PC-9 (cell line): ENCODE data around the gene MLXIPL. TPM values are rescaled to one million over a fixed set of nuclear protein-coding genes. Genes with fewer than 3 reads are reported as not detected.
"Not testable (repeated sequence)": the region's sequence is repeated elsewhere in the genome, so short reads cannot be mapped to it uniquely, and the experiment has no call there.

Experiments
- BruUV-seq: library from RNA; stranded (reverse); fragments of 400-500 nt; replicated peaks from 2 replicates; lab custom pipeline; 2021; lab: Mats Ljungman, UMichigan
- CTCF ChIA-PET: fragments of 300-600 bp; sonication (Branson Sonifier 250); formaldehyde crosslinking; loops from one replicate; lab custom pipeline; 2022; ENCODE audit warnings: antibody characterized with exemption; lab: Charles Lee
- POLR2A ChIA-PET: fragments of 300-600 bp; sonication (Branson Sonifier 250); formaldehyde crosslinking; loops from one replicate; lab custom pipeline; 2022; ENCODE audit warnings: antibody characterized with exemption; ENCODE audit not compliant: unreplicated experiment; lab: Charles Lee
- DNase-seq, 2 experiments: peaks; one replicate each; pipeline versions ENCODE4 v3.0.0 to v3.0.0-alpha.2; 2015 to 2022; ENCODE audit warnings: mixed read lengths in 1 of 2
- H2AFZ ChIP-seq: fragments of 200-600 bp; sonication (generic); 2 replicates; pipeline ENCODE4 v1.8.1; 2017; ENCODE audit warnings: antibody characterized with exemption
- H3F3A ChIP-seq: fragments of 200-600 bp; sonication (generic); 2 replicates; pipeline ENCODE4 v1.8.1; 2017; ENCODE audit warnings: antibody characterized with exemption, mild to moderate bottlenecking, low read depth; ENCODE audit not compliant: insufficient read depth
- H3K27ac ChIP-seq: fragments of 200-600 bp; sonication (generic); 2 replicates; pipeline ENCODE4 v1.6.1; 2016; ENCODE audit warnings: mixed run types
- H3K27me3 ChIP-seq: fragments of 200-600 bp; sonication (generic); 2 replicates; pipeline ENCODE4 v1.6.1; 2016; ENCODE audit warnings: low read depth, mixed run types; ENCODE audit not compliant: insufficient read depth
- H3K36me3 ChIP-seq: fragments of 200-600 bp; sonication (generic); 2 replicates; pipeline ENCODE4 v1.6.1; 2016; ENCODE audit warnings: low read depth, mixed run types
- H3K4me1 ChIP-seq: fragments of 200-600 bp; sonication (generic); replicated peaks from 2 replicates; pipeline ENCODE4 v1.6.1; 2016; ENCODE audit warnings: mixed run types; ENCODE audit not compliant: insufficient read depth
- H3K4me2 ChIP-seq: fragments of 200-600 bp; sonication (generic); 2 replicates; pipeline ENCODE4 v1.6.1; 2017; ENCODE audit warnings: mixed run types
- H3K4me3 ChIP-seq: fragments of 200-600 bp; sonication (generic); 2 replicates; pipeline ENCODE4 v1.6.1; 2016; ENCODE audit warnings: mixed run types
- H3K79me2 ChIP-seq: fragments of 200-600 bp; sonication (generic); 2 replicates; pipeline ENCODE4 v1.6.1; 2017; ENCODE audit warnings: low read depth, mixed run types
- H3K9me2 ChIP-seq: fragments of 200-600 bp; sonication (generic); 2 replicates; pipeline ENCODE4 v1.8.1; 2017; ENCODE audit warnings: mild to moderate bottlenecking; ENCODE audit not compliant: insufficient read depth
- H3K9me3 ChIP-seq: fragments of 200-600 bp; sonication (generic); 2 replicates; pipeline ENCODE4 v1.8.1; 2016; ENCODE audit warnings: low read depth; ENCODE audit not compliant: insufficient read depth
- H4K20me1 ChIP-seq: fragments of 200-600 bp; sonication (generic); 2 replicates; pipeline ENCODE4 v1.8.1; 2017; ENCODE audit not compliant: insufficient read depth
- EZH2 ChIP-seq: fragments of 200-600 bp; sonication (generic); IDR thresholded peaks from 2 replicates; pipeline ENCODE4 v1.8.0; 2017; ENCODE audit warnings: antibody characterized with exemption, low read depth
- intact Hi-C: fragments of 100-400 bp; cut with micrococcal nuclease; formaldehyde crosslinking; loops from one replicate; pipeline ENCODE4 v1.10.0; 2022; ENCODE audit not compliant: unreplicated experiment
- total RNA-seq: library from RNA; stranded (reverse); gene quantifications from 2 replicates; pipeline ENCODE4 v1.2.3, GENCODE V29; 2021
- TF ChIP-seq, protein P1 (sequence below): fragments of 200-600 bp; sonication (generic); conservative IDR thresholded peaks from 2 replicates; pipeline ENCODE4 v1.6.1; 2017; ENCODE audit warnings: mixed run types, antibody characterized with exemption, mild to moderate bottlenecking, moderate library complexity

Gene MLXIPL
- total RNA-seq, 1 experiment from 2014 or later = 24.9 TPM

GRCh38 chr7:73557108-73557396 lies 67.3 kb downstream of the MLXIPL start:
- Histone ChIP-seq H3K27me3 (no peaks in the 10 kb centered on the region), H4K20me1 (peaks cover 44% of the 10 kb centered on the region), H2AFZ (peak overlapping the region; percentile 73; the same call in 1 of the 2 replicates), H3K9me2 (no peaks in the 10 kb centered on the region), H3K4me1 (peaks cover 24% of the 10 kb centered on the region), H3K4me3 (peak overlapping the region; percentile 68), H3K4me2 (peak overlapping the region; percentile 86), H3K79me2 (peaks cover 48% of the 10 kb centered on the region), H3F3A (peaks cover 36% of the 10 kb centered on the region), H3K36me3 (no peaks in the 10 kb centered on the region), H3K9me3 (no peaks in the 10 kb centered on the region), H3K27ac (peak overlapping the region; percentile 84)
- ChIA-PET CTCF (interaction anchor here (0.6 kb wide), 1 partner anchor 163 kb away, joined by 3 read pairs; no protein-coding TSS in a partner anchor), POLR2A (interaction anchor here (0.5 to 1.4 kb wide), 6 partner anchors 37 to 937 kb away, joined by 3 to 9 read pairs (median 4); no protein-coding TSS in a partner anchor)
- TF ChIP-seq, protein P1, sequence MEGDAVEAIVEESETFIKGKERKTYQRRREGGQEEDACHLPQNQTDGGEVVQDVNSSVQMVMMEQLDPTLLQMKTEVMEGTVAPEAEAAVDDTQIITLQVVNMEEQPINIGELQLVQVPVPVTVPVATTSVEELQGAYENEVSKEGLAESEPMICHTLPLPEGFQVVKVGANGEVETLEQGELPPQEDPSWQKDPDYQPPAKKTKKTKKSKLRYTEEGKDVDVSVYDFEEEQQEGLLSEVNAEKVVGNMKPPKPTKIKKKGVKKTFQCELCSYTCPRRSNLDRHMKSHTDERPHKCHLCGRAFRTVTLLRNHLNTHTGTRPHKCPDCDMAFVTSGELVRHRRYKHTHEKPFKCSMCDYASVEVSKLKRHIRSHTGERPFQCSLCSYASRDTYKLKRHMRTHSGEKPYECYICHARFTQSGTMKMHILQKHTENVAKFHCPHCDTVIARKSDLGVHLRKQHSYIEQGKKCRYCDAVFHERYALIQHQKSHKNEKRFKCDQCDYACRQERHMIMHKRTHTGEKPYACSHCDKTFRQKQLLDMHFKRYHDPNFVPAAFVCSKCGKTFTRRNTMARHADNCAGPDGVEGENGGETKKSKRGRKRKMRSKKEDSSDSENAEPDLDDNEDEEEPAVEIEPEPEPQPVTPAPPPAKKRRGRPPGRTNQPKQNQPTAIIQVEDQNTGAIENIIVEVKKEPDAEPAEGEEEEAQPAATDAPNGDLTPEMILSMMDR = no peak
- no peak for TF ChIP-seq EZH2
- peak; percentile 80 to 99 for DNase-seq
- intact Hi-C loops = no loop called here
- BruUV-seq = no TSS peak

DNA sequence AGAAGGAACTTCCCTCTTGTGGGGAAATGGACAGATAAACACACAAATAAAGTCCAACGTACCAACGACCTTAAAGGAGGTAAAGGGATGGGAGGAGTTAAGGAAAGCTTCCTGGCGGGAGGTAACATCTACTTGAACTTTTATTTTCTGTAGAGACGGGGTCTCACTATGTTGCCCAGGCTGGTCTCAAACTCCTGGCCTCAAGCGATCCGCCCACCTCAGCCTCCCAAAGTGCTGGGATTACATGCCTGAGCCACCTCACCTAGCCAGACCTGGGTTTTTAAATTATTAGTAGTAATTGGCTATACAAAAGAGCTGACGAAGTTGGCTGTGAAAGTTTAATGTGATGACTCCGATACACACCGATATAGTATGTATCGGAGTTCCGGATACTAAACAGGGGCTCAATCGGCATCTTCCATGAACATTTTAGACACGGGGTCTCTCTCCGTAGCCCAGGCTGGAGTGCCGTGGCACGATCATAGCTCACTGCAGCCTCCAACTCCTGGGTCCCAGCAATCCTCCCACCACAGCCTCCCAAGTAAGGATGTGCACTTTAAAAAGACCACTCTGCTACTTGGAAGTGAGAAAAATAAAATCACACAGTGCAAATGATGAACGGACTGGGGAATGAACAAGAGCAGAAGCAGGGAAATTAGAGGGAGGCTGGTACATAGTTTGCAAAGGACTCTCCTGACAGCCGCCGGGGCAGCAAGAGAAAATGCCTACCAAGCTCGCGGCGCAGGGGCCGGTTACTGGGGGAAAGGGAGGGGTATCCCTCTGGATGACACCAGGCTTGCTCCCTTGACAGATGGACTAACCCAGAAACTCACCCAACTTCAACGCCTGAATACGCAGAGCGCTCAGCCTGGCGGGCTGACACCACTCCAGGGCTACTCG lies 67.9 kb downstream of the MLXIPL start:
- TF ChIP-seq, protein P1 = no peak
- TF ChIP-seq EZH2 = no peak
- Histone ChIP-seq H3K36me3 (no peaks in the 10 kb centered on the region), H3K4me2 (peak overlapping the region; percentile 86), H3K27ac (peak overlapping the region; percentile 28), H2AFZ (no peak overlapping the region), H3K4me3 (peak overlapping the region; percentile 68), H4K20me1 (peaks cover 44% of the 10 kb centered on the region), H3K9me2 (no peaks in the 10 kb centered on the region), H3F3A (peaks cover 36% of the 10 kb centered on the region), H3K9me3 (no peaks in the 10 kb centered on the region), H3K79me2 (peaks cover 54% of the 10 kb centered on the region), H3K27me3 (no peaks in the 10 kb centered on the region), H3K4me1 (peaks cover 24% of the 10 kb centered on the region)
- TSS peak; percentile 40 for BruUV-seq
- CTCF ChIA-PET = interaction anchor here (0.5 to 0.6 kb wide), 2 partner anchors 164 to 677 kb away, joined by 3 to 9 read pairs; no protein-coding TSS in a partner anchor
- intact Hi-C loops = loop anchor here (1.0 kb wide), 2 partner anchors 34 to 159 kb away; partner anchors contain the start of gene BAZ1B
- POLR2A ChIA-PET = interaction anchor here (0.5 to 1.4 kb wide), 7 partner anchors 35 to 938 kb away, joined by 3 to 9 read pairs (median 4); no protein-coding TSS in a partner anchor
- no peak for DNase-seq

- no peak for DNase-seq
- Histone ChIP-seq H3K9me3 (no peaks in the 10 kb centered on the region), H3K9me2 (no peaks in the 10 kb centered on the region), H3K4me1 (peaks cover 24% of the 10 kb centered on the region), H3F3A (peaks cover 34% of the 10 kb centered on the region), H3K79me2 (peaks cover 59% of the 10 kb centered on the region), H3K27ac (no peak overlapping the region), H3K36me3 (no peaks in the 10 kb centered on the region), H4K20me1 (peaks cover 49% of the 10 kb centered on the region), H2AFZ (no peak overlapping the region), H3K27me3 (no peaks in the 10 kb centered on the region), H3K4me3 (peak overlapping the region; percentile 68; the same call in 1 of the 2 replicates), H3K4me2 (peak overlapping the region; percentile 86)
- no TSS peak for BruUV-seq
- intact Hi-C loops = no loop called here
- CTCF ChIA-PET = no interaction called here
- TF ChIP-seq EZH2 = no peak
- TF ChIP-seq, protein P1 = no peak
- POLR2A ChIA-PET = interaction anchor here (0.7 to 1.4 kb wide), 2 partner anchors 35 to 53 kb away, joined by 7 to 9 read pairs; no protein-coding TSS in a partner anchor
Observed at GRCh38 chr7:73555411-73555982, 68.8 kb downstream of the MLXIPL start.

DNA sequence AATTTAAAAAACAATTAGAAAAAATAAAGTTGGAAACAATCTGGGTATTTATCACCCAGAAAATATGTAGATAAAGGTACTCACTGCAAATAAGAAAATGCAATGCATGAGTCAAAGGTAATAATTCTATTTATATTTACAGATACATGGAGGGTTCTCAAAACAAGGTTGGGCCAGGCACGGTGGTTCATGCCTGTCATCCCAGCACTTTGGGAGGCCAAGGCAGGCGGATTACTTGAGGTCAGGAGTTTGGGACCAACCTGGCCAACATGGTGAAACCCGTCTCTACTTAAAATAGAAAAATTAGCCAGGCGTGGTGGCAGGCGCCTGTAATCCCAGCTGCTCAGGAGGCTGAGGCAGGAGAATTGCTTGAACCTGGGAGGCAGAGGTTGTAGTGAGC lies 74.2 kb downstream of the MLXIPL start:
- POLR2A ChIA-PET, H2AFZ ChIP-seq, H3K9me3 ChIP-seq, BruUV-seq, H3F3A ChIP-seq, H3K9me2 ChIP-seq, DNase-seq, CTCF ChIA-PET, H3K36me3 ChIP-seq, H3K4me1 ChIP-seq, H3K27me3 ChIP-seq, H3K4me3 ChIP-seq, intact Hi-C loops, H3K4me2 ChIP-seq, H3K27ac ChIP-seq: not testable (repeated sequence)
- H4K20me1 ChIP-seq = peaks cover 62% of the 10 kb centered on the region
- H3K79me2 ChIP-seq = peaks cover 84% of the 10 kb centered on the region
